HT-29 (cell line): ENCODE results near the gene CST7. TPM values are rescaled to one million over a fixed set of nuclear protein-coding genes. Genes with fewer than 3 reads are reported as not detected.
"Not testable (repeated sequence)": the region's sequence is repeated elsewhere in the genome, so short reads cannot be mapped to it uniquely, and the experiment has no call there.

Source experiments
- DNase-seq: peaks from one replicate; pipeline ENCODE4 v3.0.0-alpha.2; 2015; ENCODE audit warnings: low spot score
- small RNA-seq: library from RNA; depleted of rRNA; stranded (forward); fragments of <200 nt; gene quantifications from one replicate; pipeline ENCODE3, GENCODE V24; 2014
- total RNA-seq: library from RNA; depleted of rRNA; stranded (reverse); fragments of >200 nt; shearing (Covaris generic); gene quantifications from 2 replicates; pipeline ENCODE4 v1.2.3, GENCODE V29; 2014; rRNA removed

CST7 gene
- total RNA-seq, 1 experiment from 2014 or later = not detected

DNA sequence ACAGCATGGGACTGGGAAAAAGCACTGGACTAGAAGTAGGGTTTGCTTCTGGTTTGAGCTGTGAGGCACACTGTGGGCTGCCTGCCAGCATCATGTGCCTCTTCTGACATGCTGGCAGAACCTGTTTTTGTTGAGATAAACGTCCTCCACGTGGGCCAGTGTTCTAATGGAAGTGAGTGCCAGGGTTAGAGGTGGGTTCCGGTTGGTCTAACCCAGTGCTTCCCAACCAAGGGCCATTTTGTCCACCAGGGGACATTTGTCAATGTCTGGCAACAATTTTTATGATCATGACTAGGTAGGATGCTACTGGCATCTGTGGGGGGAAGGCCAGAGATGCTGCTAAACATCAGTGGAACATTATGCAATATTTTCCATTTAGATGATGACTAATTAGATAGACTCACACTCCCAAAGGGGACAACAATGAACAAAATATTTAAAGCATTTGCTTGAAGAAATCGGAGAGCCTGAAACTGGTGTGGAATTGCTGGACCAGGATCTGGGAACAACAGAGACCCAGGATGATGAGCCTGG, 51.3 kb downstream of the CST7 start:
- DNase-seq = peak; percentile 90

DNA sequence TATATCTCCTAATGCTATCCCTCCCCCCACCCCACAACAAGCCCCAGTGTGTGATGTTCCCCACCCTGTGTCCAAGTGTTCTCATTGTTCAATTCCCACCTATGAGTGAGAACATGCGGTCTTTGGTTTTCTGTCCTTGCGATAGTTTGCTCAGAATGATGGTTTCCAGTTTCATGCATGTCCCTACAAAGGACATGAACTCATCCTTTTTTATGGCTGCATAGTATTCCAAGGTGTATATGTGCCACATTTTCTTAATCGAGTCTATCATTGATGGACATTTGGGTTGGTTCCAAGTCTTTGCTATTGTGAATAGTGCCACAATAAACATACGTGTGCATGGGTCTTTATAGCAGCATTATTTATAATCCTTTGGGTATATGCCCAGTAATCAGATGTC, 52.3 kb downstream of the CST7 start:
- DNase-seq = not testable (repeated sequence)

DNA sequence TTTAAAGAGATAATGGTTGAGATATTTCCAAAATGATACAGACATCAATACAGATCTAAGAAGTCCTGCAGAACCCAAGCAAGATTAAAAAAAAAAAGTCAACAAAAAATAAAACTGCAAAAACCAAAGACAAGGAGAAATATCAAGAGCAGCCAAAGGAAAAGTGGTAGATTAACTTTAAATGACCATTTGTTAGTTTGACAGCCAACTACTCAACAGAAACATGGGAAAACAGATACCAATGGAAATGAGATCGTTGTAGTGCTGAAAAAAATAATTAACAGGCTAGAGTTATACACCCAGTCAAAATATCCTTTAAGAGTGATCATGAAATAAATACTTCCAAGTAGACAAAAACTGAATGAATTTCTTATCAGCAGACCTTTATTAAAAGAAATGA, 53.9 kb downstream of the CST7 start:
- DNase-seq = no peak

DNA sequence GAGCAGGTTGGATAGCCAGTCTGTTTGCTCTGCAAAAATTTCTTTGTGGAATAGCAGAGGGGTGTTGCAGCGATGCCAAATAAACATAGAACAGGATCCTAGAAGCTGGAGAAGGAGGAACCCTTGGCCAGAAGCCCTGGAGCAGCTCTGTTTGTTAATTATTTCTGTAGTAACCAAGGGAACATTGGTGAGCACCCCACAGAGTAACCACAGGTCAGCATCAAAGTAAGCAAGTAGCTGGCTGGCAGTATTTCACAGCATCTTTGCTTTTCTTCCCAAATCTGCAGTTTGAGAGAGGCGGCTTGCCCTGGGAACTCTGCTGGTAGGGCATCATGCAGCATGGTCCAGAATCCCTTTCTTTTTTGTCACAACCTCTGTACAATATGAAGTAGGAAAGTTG, 56.2 kb downstream of the CST7 start:
- DNase-seq = no peak

DNA sequence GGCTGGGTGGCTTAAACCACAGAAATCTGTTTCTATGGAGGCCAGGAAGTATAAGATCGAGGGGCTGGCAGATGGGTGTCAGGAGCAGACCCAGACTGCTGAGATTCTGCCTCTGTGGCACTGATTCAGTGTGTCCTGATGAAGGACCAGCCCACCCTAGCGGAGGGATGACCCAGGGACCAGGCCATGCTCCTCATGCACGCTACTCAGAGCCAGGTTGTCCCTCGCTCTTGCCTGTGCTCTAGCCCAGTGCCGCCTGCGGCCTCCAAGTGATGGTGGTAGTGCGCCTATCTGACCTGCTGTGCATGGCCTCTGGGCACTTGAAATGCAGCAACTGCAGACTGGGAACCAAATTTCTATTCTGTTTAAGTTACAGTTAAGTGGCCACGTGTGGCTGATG, 56.6 kb downstream of the CST7 start:
- DNase-seq = no peak

DNA sequence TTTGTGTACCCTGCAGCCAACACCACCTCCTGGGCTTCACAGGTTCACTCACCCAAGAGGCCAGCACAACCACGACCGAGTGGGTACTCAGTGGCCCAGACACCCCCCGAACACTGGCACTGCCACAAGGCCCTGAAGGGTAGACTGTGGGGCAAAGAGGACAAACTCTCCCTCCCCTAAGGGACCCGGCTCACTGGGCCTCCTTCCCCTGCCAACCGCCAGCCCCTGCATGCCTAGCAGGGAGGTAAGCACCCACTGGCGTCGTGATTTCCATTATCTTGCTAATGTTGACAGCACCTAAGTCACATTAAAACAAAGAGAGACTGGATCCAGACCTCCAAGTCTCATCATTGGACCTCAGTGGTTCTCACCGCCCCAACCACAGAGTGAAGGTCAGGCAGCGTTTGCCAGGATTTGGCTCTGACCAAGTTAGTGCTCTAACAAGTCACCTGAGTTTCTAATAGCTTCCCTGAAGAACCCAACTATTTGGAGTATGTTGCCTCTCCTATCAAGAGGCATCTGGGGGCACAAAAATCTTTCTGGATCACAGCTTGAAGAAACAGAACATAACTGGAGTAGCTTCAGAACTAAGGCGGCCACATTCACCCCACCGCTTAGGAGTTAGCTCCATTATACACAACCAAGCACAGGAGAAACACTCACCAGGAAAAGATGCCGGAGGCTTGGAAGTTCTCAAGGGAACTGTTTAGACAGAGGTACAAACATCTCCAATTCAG, 57.5 kb downstream of the CST7 start:
- DNase-seq = no peak

DNA sequence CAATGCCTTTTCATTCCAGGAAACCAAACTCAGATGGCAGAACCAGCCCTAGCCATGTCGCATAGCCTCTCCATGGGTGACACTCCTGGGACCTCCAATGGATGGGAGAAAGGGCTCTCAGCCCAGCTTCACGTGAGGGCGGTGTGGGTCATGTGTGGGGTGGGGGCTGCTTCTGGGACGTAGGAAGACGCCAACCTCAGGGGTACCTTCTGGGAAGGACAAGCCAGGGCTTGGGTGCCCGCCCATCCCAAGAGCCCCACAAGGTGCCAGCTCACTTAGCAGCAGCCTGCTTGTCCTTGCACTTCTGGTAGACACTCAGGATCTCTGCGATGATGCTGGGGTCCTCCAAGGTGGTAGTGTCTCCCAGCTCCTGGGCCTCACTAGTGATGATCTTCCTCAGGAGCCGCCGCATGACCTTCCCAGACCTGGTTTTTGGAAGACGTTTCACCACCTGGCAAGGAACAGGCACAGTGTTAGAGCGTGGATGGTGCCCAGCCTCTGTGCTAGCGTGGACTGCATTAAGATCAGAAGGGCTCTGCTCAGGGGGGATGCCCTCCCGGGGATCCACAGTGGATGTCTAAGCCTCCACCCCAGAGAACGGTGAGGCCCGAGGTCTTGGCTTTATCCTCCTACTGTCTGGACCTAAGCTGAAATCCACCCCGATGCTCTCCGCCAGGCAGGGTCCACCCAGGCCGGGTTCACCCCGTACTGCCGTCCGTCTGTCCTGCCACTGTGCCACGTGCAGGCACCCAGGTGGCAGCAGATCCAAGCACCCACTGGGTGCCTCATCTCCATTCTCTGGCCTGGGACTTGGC, 58.6 kb downstream of the CST7 start:
- no peak for DNase-seq

DNA sequence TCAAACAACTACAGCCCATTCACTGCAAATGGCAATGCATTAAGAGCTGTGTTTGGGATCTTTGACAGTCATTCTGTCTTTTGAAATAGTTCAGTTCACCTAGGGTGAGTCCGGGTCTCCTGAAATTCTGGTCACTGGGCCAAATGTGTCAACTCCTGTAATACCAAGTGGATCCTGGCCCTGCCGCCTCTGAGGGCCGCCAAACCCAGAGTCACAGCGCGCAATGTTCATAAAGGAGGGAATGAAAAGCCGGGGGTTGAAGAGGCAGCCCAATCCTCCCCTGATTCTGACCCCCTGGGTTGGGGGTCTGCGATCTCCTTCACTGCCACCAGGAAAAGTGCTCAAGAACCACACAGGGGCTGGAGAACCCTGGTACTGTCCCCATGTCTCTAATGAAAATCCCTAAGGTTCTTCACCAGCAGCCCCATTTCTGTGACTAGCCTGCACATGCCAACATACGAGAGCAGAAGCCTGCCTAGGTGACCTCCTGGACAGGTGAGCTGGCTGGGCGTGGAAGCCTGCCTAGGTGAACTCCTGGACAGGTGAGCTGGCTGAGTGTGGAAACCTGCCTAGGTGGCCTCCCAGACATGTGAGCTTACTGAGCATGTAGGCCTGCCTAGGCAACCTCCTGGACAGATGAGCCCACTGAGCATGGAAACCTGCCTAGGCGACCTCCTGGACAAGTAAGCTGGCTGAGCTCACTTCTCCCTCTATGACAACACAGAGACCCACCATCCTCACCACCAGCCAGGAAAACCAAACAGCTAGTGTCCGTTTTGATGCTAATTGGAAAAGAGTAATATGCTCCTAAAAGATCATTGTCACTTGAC, 59.5 kb downstream of the CST7 start:
- no peak for DNase-seq

Small RNA genes lying within 50 kb of the gene (small RNA-seq; reads per million reads assigned to genes)
- not detected for gene RNU6-1257P

Other genes starting within 250 kb of the CST7 start
- 92.6 and 93.8 TPM in 2 replicates for gene APMAP, start 43.5 kb downstream of the CST7 start, total RNA-seq
- 39.9 and 47.0 TPM in 2 replicates for gene ACSS1, start 108.9 kb downstream of the CST7 start, total RNA-seq
- not detected in 2 replicates for gene VSX1, start 132.9 kb downstream of the CST7 start, total RNA-seq
- 206 and 211 TPM in 2 replicates for gene ENTPD6, start 246.4 kb downstream of the CST7 start, total RNA-seq